ENCODE measurements around the gene LRRC38. TPM values are rescaled to one million over a fixed set of nuclear protein-coding genes. Genes with fewer than 3 reads are reported as not detected.

Gene LRRC38
- total RNA-seq, 3 donors from 2014 or later: not detected

GRCh38 chr1:13539683-13540082, 25.9 kb upstream of the LRRC38 start:
- DNase-seq (no peak), ATAC-seq (no peak)
- H3K4me3 Mint-ChIP-seq: no peak overlapping the region
- no peaks in the 10 kb centered on the region for H3K9me3 Mint-ChIP-seq
- H3K27me3 Mint-ChIP-seq (ENCODE audit: low read depth): peaks cover 1% of the 10 kb centered on the region
- H3K4me1 Mint-ChIP-seq (ENCODE audit: low read depth): no peaks in the 10 kb centered on the region
- no peaks in the 10 kb centered on the region for H3K36me3 Mint-ChIP-seq (ENCODE audit: insufficient read depth)

GRCh38 chr1:13538832-13539231, 25.0 kb upstream of the LRRC38 start:
- ATAC-seq (no peak), DNase-seq (no peak)
- Mint-ChIP-seq H3K27me3 (ENCODE audit: low read depth) (peaks cover 1% of the 10 kb centered on the region), H3K9me3 (no peaks in the 10 kb centered on the region), H3K4me3 (no peak overlapping the region), H3K36me3 (ENCODE audit: insufficient read depth) (no peaks in the 10 kb centered on the region), H3K4me1 (ENCODE audit: low read depth) (no peaks in the 10 kb centered on the region)

DNA sequence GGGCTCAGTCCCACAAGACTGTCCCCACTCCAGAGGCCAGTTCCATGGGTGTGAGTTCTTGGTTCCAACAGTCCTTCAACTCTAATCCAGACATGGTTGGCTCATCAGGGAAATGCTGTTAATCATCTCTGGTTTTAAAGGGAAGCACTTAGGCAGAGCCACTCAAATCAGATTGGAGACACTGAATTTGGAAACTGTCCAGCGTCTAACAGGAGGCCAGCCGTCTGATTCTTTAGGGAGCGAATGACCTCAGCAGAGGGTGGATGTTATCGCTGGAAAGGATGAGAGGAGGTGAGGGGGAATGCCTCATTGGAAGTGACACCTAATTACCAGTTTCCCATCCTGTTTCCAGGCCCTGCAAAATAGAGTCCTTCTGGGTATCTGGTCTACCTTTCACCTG, 22.8 kb upstream of the LRRC38 start:
- no peak for ATAC-seq
- Mint-ChIP-seq H3K9me3 (no peaks in the 10 kb centered on the region), H3K36me3 (ENCODE audit: insufficient read depth) (no peaks in the 10 kb centered on the region), H3K27me3 (ENCODE audit: low read depth) (peaks cover 1% of the 10 kb centered on the region), H3K4me3 (no peak overlapping the region), H3K4me1 (ENCODE audit: low read depth) (no peaks in the 10 kb centered on the region)
- no peak for DNase-seq

- no peak for DNase-seq
- Mint-ChIP-seq H3K27me3 (ENCODE audit: low read depth) (peaks cover 1% of the 10 kb centered on the region), H3K4me1 (ENCODE audit: low read depth) (no peaks in the 10 kb centered on the region), H3K9me3 (no peaks in the 10 kb centered on the region), H3K4me3 (no peak overlapping the region), H3K36me3 (ENCODE audit: insufficient read depth) (no peaks in the 10 kb centered on the region)
- no peak for ATAC-seq
Measured at GRCh38 chr1:13535227-13535626, 21.4 kb upstream of the LRRC38 start.

DNA sequence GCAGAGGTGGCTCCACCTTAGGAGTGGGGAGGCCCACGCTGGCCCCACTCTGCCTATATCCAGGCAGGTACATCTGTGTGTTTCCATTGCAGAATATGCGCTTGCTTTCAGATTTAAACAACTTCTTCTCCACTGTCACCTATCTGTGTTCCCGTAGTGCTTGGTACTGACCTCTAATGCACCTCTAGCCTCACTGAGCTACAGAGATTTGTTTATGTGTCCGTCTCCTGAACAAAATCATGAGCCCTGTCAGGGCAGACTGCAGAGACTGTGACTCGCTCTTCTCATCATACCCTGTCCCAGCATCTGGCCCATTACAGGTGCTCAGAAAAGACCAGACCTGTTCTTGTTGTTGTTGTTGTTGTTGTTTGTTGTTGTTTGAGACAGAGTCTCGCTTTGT, 14.5 kb upstream of the LRRC38 start:
- ATAC-seq: no peak
- Mint-ChIP-seq H3K4me1 (ENCODE audit: low read depth) (no peaks in the 10 kb centered on the region), H3K4me3 (no peak overlapping the region), H3K27me3 (ENCODE audit: low read depth) (peaks cover 3% of the 10 kb centered on the region), H3K36me3 (ENCODE audit: insufficient read depth) (no peaks in the 10 kb centered on the region), H3K9me3 (no peaks in the 10 kb centered on the region)
- DNase-seq: no peak

GRCh38 chr1:13523780-13524477, 10.1 kb upstream of the LRRC38 start:
- Mint-ChIP-seq H3K9me3 (no peaks in the 10 kb centered on the region), H3K27me3 (ENCODE audit: low read depth) (peaks cover 6% of the 10 kb centered on the region), H3K36me3 (ENCODE audit: insufficient read depth) (no peaks in the 10 kb centered on the region), H3K4me3 (no peak overlapping the region), H3K4me1 (ENCODE audit: low read depth) (no peaks in the 10 kb centered on the region)
- no peak for ATAC-seq
- no peak for DNase-seq

- Mint-ChIP-seq H3K27me3 (ENCODE audit: low read depth) (peaks cover 22% of the 10 kb centered on the region), H3K4me3 (no peak overlapping the region), H3K36me3 (ENCODE audit: insufficient read depth) (no peaks in the 10 kb centered on the region), H3K9me3 (no peaks in the 10 kb centered on the region), H3K4me1 (ENCODE audit: low read depth) (no peaks in the 10 kb centered on the region)
- no peak for ATAC-seq
- no peak for DNase-seq
Measured at GRCh38 chr1:13520985-13521384, 7.2 kb upstream of the LRRC38 start.

DNA sequence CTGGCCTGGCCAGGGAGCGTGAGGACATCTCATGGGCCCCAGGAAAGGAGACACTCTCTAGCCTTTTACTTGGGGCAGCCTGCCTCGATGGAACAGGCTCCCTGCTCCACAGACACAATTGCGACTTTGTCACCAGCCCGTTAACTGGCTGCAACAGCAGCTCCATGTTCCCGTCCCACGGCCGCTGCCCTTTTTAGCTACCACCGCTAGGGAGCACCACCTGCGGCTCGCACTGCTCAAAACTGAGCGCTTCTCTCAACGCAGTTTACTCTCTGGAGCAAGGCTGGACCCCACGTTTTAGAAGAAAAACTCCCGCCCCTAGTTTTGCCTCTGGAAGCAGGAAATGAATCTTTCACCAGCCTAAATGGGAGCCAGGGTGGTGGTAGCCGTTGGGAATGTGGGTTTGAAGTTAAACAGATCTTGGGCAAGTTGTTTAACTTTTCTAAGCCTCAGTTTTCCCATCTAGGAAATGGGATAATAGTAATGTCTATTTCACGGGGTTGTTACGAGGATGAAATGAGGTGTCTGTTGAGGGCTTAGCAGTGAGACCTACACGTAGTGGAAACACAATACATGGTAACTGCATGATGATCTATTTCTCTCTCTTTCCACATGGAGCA, 3.5 kb upstream of the LRRC38 start:
- H3K4me3 Mint-ChIP-seq: no peak overlapping the region
- no peaks in the 10 kb centered on the region for H3K4me1 Mint-ChIP-seq (ENCODE audit: low read depth)
- no peak for DNase-seq
- H3K36me3 Mint-ChIP-seq (ENCODE audit: insufficient read depth): no peaks in the 10 kb centered on the region
- peaks cover 38% of the 10 kb centered on the region for H3K27me3 Mint-ChIP-seq (ENCODE audit: low read depth)
- no peak for ATAC-seq
- H3K9me3 Mint-ChIP-seq: no peaks in the 10 kb centered on the region

DNA sequence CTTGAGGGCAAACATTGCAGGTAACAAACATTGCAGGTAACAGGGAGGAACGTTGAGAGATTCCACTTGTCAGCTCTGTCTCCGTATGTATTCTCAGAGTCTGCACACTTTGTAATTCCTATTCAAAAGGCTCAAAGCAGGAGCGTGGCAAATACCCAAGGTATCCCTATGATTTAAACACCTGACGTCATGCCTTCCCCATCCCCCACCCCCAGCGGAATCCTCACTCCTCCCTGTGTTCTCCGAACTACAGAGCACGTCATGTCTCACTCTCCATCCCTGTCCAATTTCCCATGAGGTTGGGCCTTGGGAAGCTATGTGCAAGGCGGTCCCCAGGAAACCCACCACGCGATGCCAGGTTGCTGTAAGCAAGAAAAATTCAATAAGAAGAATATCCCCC, 2.8 kb upstream of the LRRC38 start:
- Mint-ChIP-seq H3K9me3 (no peaks in the 10 kb centered on the region), H3K4me1 (ENCODE audit: low read depth) (no peaks in the 10 kb centered on the region), H3K36me3 (ENCODE audit: insufficient read depth) (no peaks in the 10 kb centered on the region), H3K27me3 (ENCODE audit: low read depth) (peaks cover 42% of the 10 kb centered on the region), H3K4me3 (no peak overlapping the region)
- ATAC-seq (no peak), DNase-seq (no peak)

GRCh38 chr1:13514821-13515220, 1.0 kb upstream of the LRRC38 start:
- Mint-ChIP-seq H3K27me3 (ENCODE audit: low read depth) (peaks cover 51% of the 10 kb centered on the region), H3K4me1 (ENCODE audit: low read depth) (no peaks in the 10 kb centered on the region), H3K4me3 (no peak overlapping the region), H3K9me3 (no peaks in the 10 kb centered on the region), H3K36me3 (ENCODE audit: insufficient read depth) (no peaks in the 10 kb centered on the region)
- ATAC-seq (no peak), DNase-seq (no peak)

DNA sequence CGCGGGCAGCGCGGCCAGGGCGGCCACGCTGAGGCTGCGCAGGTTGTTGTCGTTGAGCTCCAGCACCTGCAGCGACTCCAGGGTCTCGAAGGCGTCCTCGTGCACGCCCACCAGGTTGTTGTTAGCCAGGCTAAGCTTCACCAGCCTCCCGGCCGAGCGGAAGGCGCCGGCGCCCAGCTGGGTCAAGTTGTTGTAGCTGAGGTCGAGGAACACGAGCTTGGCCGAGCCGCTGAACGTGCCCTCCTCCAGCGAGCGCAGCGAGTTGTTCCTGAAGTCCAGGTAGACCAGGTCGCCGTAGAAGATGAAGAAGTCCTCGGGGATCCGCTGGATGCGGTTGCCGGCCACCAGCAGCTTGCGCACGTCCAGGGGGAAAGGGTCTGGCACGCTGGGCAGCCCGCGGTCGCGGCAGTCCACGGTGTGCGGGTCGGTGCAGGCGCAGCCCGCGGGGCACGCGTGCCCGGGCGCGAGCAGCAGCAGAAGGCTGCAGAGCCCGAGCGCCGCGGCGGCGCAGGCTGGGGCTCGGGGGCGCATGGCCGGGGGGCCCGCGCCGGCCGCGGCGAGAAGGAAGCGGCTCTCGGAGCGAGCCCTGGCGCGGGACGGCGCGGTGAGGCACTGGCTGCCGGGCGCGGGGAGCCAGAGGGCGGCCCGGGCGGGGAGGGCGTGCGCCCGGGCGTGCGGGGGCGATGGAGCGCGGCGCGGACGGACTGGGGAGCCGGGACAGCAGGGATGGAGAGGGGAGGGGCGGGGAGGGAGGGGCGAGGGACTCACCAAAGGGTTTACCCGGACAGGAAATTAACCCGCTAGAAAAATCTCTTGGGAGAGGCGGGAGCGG, 524 bp downstream of the LRRC38 start:
- no peak overlapping the region for H3K4me3 Mint-ChIP-seq
- H3K9me3 Mint-ChIP-seq: no peaks in the 10 kb centered on the region
- ATAC-seq: no peak
- H3K27me3 Mint-ChIP-seq (ENCODE audit: low read depth): peaks cover 44% of the 10 kb centered on the region
- H3K36me3 Mint-ChIP-seq (ENCODE audit: insufficient read depth): no peaks in the 10 kb centered on the region
- no peak for DNase-seq
- no peaks in the 10 kb centered on the region for H3K4me1 Mint-ChIP-seq (ENCODE audit: low read depth)

GRCh38 chr1:13512472-13512871, 1.3 kb downstream of the LRRC38 start:
- ATAC-seq (no peak), DNase-seq (no peak)
- H3K4me3 Mint-ChIP-seq: no peak overlapping the region
- no peaks in the 10 kb centered on the region for H3K4me1 Mint-ChIP-seq (ENCODE audit: low read depth)
- peaks cover 40% of the 10 kb centered on the region for H3K27me3 Mint-ChIP-seq (ENCODE audit: low read depth)
- H3K36me3 Mint-ChIP-seq (ENCODE audit: insufficient read depth): no peaks in the 10 kb centered on the region
- no peaks in the 10 kb centered on the region for H3K9me3 Mint-ChIP-seq

- H3K4me1 Mint-ChIP-seq (ENCODE audit: low read depth): no peaks in the 10 kb centered on the region
- no peaks in the 10 kb centered on the region for H3K9me3 Mint-ChIP-seq
- peaks cover 33% of the 10 kb centered on the region for H3K27me3 Mint-ChIP-seq (ENCODE audit: low read depth)
- no peak for DNase-seq
- no peak for ATAC-seq
- H3K36me3 Mint-ChIP-seq (ENCODE audit: insufficient read depth): no peaks in the 10 kb centered on the region
- H3K4me3 Mint-ChIP-seq: no peak overlapping the region
Measured at GRCh38 chr1:13510499-13510898, 3.3 kb downstream of the LRRC38 start.

DNA sequence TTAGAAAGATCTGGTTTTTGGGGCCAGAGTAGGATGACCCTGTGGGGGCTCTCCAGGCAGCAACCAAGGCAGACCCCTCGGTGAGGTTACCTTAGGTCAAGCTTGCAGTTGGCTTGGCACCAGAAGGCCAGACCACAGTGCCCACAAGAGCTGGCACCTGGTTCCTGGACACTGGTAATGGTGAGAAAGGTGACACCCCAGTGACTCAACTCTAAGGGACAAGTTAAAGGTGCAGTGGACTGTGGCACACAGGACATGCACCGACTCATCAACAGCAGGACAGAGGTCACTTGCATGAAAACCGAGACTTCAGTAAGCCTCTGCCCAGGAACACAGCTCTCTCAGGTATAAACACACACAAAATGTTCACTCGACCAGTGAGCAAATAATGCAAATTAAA, 6.7 kb downstream of the LRRC38 start:
- no peaks in the 10 kb centered on the region for H3K36me3 Mint-ChIP-seq (ENCODE audit: insufficient read depth)
- no peaks in the 10 kb centered on the region for H3K9me3 Mint-ChIP-seq
- peaks cover 21% of the 10 kb centered on the region for H3K27me3 Mint-ChIP-seq (ENCODE audit: low read depth)
- no peak for ATAC-seq
- no peak for DNase-seq
- no peaks in the 10 kb centered on the region for H3K4me1 Mint-ChIP-seq (ENCODE audit: low read depth)
- H3K4me3 Mint-ChIP-seq: no peak overlapping the region

DNA sequence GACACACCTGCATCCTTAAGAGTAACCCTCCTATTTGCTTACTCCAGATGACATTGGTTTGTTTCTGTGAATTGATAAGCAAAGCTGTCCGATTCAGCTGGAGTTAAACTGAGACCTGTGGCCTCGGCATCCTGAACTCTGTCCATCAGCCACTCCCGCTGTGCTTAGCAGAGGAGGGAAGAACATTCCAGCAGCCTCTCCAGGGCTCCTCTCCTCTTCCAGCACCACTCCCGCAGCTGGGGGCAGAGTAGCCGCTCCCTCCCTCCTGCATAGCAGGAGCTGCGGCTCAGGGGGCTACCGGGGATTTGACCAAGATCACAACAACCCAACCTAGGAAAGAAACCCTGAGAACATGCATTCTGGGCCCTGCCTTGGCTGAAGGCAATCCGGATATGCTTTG, 8.8 kb downstream of the LRRC38 start:
- ATAC-seq: no peak
- H3K36me3 Mint-ChIP-seq (ENCODE audit: insufficient read depth): no peaks in the 10 kb centered on the region
- H3K27me3 Mint-ChIP-seq (ENCODE audit: low read depth): peaks cover 14% of the 10 kb centered on the region
- no peaks in the 10 kb centered on the region for H3K4me1 Mint-ChIP-seq (ENCODE audit: low read depth)
- no peak for DNase-seq
- H3K9me3 Mint-ChIP-seq: no peaks in the 10 kb centered on the region
- H3K4me3 Mint-ChIP-seq: no peak overlapping the region
